ENCODE results near the gene SDK2. TPM values are rescaled to one million over a fixed set of nuclear protein-coding genes. Genes with fewer than 3 reads are reported as not detected.

The SDK2 gene
- total and polyA plus RNA-seq, 2 experiments from 2014 or later = 0.74 to 5.1 TPM

- Histone ChIP-seq H3K79me2 (replicated peaks; ENCODE audit: insufficient read depth) (no peaks in the 10 kb centered on the region), H3K9me2 (ENCODE audit: insufficient read depth) (no peaks in the 10 kb centered on the region), H3K4me3 (no peak overlapping the region), H3K27me3 (ENCODE audit: insufficient read depth) (no peaks in the 10 kb centered on the region), H3K36me3 (ENCODE audit: insufficient read depth) (no peaks in the 10 kb centered on the region), H4K20me1 (replicated peaks; ENCODE audit: insufficient read depth) (no peaks in the 10 kb centered on the region), H3K4me1 (ENCODE audit: insufficient read depth) (peaks cover 23% of the 10 kb centered on the region), H3K27ac (ENCODE audit: low read depth) (no peak overlapping the region), H3F3A (replicated peaks; ENCODE audit: low read depth) (peaks cover 7% of the 10 kb centered on the region; the same call in 1 of the 2 replicates), H3K4me2 (no peak overlapping the region), H2AFZ (no peak overlapping the region)
- Mint-ChIP-seq H3K36me3 (ENCODE audit: low read depth) (no peaks in the 10 kb centered on the region; the same call in 2 of the 3 replicates), H3K27me3 (ENCODE audit: insufficient read depth, low read depth, poor library complexity) (peaks cover 9% of the 10 kb centered on the region), H3K9me3 (no peaks in the 10 kb centered on the region; the same call in 2 of the 3 replicates), H3K4me1 (peaks cover 35% of the 10 kb centered on the region), H3K4me3 (no peak overlapping the region), H3K27ac (no peak overlapping the region)
- no peak for TF ChIP-seq EZH2 (IDR thresholded peaks at IDR 0.05; ENCODE audit: low read depth, unreplicated experiment)
- no peak for TF ChIP-seq CREB1 (CRISPR knock-in tag; IDR thresholded peaks at IDR 0.05; ENCODE audit: low read depth)
- TF ChIP-seq POLR2AphosphoS5 (IDR thresholded peaks at IDR 0.05; ENCODE audit: low read depth) = no peak
- no peak for TF ChIP-seq ETS1 (IDR thresholded peaks at IDR 0.05)
- TF ChIP-seq JUNB (IDR thresholded peaks at IDR 0.05; ENCODE audit: unreplicated experiment) = no peak
- TF ChIP-seq NANOG (IDR thresholded peaks at IDR 0.05; ENCODE audit: borderline replicate concordance) = no peak
- TF ChIP-seq CTCF (conservative IDR thresholded peaks at IDR 0.05; ENCODE audit: low read depth in 2 of 2) = no peak
- no peak for TF ChIP-seq REST (IDR thresholded peaks at IDR 0.05; ENCODE audit: unreplicated experiment)
- TF ChIP-seq ZNF462 (CRISPR knock-in tag; IDR thresholded peaks at IDR 0.05) = no peak
- no peak for TF ChIP-seq ZNF331 (CRISPR knock-in tag; IDR thresholded peaks at IDR 0.05; ENCODE audit: low read depth)
- no peak for TF ChIP-seq STAT1 (IDR thresholded peaks at IDR 0.05; ENCODE audit: unreplicated experiment)
- TF ChIP-seq EZH2phosphoT487 (IDR thresholded peaks at IDR 0.05; ENCODE audit: unreplicated experiment) = no peak
- TF ChIP-seq ZNF114 (CRISPR knock-in tag; IDR thresholded peaks at IDR 0.05) = no peak
- DNase-seq (ENCODE audit: low spot score) = no peak
- no peak for ATAC-seq
These were observed 33.8 kb downstream of the SDK2 start for GRCh38 chr17:73610331-73610911.
